ENCODE results near the gene ARPC2. TPM values are rescaled to one million over a fixed set of nuclear protein-coding genes. Genes with fewer than 3 reads are reported as not detected.
A peak's percentile ranks its signal among the peaks of the same experiment; 100 is the strongest.

ARPC2 gene
- total and polyA plus RNA-seq, 2 of the 13 experiments (the other 11 are each of a cell fraction or from before 2014, with no cell fraction given) = 168 to 303 TPM

DNA sequence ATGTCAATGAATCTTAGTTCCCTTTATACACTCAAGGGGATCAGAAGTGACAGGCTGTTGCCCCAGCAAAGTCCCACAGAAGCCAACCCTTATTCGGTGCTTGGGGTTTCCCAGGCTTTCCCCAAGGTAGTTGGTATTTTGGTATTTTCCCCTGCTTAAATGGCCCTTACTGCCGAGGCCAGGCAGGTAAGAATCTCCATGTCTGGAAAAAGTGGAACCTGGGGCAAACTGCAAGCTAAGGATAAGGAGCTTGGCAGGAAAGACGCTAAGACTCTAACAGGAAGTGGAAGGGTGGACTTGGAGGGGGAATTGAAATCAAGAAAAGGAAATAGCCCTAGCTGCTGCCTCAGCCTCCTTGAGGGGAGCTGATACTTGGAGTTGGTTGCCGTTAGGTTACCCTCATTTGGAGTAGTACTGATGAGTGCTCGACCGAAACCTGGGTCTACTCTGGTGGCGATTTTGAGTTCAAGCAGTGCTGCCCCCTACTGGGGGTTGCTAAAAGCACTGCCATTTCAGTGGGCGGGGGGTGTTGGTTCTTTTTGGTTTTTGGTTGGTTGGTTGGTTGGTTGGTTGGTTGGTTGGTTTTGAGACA lies 40.5 kb downstream of the ARPC2 start (continued):
- TF ChIP-seq, protein P1, sequence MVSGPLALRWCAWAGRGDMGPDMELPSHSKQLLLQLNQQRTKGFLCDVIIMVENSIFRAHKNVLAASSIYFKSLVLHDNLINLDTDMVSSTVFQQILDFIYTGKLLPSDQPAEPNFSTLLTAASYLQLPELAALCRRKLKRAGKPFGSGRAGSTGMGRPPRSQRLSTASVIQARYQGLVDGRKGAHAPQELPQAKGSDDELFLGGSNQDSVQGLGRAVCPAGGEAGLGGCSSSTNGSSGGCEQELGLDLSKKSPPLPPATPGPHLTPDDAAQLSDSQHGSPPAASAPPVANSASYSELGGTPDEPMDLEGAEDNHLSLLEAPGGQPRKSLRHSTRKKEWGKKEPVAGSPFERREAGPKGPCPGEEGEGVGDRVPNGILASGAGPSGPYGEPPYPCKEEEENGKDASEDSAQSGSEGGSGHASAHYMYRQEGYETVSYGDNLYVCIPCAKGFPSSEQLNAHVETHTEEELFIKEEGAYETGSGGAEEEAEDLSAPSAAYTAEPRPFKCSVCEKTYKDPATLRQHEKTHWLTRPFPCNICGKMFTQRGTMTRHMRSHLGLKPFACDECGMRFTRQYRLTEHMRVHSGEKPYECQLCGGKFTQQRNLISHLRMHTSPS (CRISPR knock-in tag; IDR thresholded peaks at IDR 0.05; ENCODE audit: low read depth) = no peak
- TF ChIP-seq, protein P2, sequence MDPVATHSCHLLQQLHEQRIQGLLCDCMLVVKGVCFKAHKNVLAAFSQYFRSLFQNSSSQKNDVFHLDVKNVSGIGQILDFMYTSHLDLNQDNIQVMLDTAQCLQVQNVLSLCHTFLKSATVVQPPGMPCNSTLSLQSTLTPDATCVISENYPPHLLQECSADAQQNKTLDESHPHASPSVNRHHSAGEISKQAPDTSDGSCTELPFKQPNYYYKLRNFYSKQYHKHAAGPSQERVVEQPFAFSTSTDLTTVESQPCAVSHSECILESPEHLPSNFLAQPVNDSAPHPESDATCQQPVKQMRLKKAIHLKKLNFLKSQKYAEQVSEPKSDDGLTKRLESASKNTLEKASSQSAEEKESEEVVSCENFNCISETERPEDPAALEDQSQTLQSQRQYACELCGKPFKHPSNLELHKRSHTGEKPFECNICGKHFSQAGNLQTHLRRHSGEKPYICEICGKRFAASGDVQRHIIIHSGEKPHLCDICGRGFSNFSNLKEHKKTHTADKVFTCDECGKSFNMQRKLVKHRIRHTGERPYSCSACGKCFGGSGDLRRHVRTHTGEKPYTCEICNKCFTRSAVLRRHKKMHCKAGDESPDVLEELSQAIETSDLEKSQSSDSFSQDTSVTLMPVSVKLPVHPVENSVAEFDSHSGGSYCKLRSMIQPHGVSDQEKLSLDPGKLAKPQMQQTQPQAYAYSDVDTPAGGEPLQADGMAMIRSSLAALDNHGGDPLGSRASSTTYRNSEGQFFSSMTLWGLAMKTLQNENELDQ (CRISPR knock-in tag; IDR thresholded peaks at IDR 0.05; ENCODE audit: borderline replicate concordance) = no peak
- TF ChIP-seq U2AF2 (IDR thresholded peaks at IDR 0.05; ENCODE audit: low read depth, low read length) = no peak
- peak; percentile 34 for TF ChIP-seq STAG1 (CRISPR knock-in tag; IDR thresholded peaks at IDR 0.05)
- no peak for TF ChIP-seq NFKBIZ (CRISPR knock-in tag; IDR thresholded peaks at IDR 0.05)
- TF ChIP-seq, protein P3, sequence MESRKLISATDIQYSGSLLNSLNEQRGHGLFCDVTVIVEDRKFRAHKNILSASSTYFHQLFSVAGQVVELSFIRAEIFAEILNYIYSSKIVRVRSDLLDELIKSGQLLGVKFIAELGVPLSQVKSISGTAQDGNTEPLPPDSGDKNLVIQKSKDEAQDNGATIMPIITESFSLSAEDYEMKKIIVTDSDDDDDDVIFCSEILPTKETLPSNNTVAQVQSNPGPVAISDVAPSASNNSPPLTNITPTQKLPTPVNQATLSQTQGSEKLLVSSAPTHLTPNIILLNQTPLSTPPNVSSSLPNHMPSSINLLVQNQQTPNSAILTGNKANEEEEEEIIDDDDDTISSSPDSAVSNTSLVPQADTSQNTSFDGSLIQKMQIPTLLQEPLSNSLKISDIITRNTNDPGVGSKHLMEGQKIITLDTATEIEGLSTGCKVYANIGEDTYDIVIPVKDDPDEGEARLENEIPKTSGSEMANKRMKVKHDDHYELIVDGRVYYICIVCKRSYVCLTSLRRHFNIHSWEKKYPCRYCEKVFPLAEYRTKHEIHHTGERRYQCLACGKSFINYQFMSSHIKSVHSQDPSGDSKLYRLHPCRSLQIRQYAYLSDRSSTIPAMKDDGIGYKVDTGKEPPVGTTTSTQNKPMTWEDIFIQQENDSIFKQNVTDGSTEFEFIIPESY (CRISPR knock-in tag; IDR thresholded peaks at IDR 0.05) = 0 out of 2 replicates have a peak, but pooled peaks have one; percentile 26
- TF ChIP-seq SRSF1 (optimal IDR thresholded peaks at IDR 0.05; ENCODE audit: low read depth, low read length) = no peak
- TF ChIP-seq, protein P4, sequence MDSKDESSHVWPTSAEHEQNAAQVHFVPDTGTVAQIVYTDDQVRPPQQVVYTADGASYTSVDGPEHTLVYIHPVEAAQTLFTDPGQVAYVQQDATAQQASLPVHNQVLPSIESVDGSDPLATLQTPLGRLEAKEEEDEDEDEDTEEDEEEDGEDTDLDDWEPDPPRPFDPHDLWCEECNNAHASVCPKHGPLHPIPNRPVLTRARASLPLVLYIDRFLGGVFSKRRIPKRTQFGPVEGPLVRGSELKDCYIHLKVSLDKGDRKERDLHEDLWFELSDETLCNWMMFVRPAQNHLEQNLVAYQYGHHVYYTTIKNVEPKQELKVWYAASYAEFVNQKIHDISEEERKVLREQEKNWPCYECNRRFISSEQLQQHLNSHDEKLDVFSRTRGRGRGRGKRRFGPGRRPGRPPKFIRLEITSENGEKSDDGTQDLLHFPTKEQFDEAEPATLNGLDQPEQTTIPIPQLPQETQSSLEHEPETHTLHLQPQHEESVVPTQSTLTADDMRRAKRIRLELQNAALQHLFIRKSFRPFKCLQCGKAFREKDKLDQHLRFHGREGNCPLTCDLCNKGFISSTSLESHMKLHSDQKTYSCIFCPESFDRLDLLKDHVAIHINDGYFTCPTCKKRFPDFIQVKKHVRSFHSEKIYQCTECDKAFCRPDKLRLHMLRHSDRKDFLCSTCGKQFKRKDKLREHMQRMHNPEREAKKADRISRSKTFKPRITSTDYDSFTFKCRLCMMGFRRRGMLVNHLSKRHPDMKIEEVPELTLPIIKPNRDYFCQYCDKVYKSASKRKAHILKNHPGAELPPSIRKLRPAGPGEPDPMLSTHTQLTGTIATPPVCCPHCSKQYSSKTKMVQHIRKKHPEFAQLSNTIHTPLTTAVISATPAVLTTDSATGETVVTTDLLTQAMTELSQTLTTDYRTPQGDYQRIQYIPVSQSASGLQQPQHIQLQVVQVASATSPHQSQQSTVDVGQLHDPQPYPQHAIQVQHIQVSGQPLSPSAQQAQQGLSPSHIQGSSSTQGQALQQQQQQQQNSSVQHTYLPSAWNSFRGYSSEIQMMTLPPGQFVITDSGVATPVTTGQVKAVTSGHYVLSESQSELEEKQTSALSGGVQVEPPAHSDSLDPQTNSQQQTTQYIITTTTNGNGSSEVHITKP (CRISPR knock-in tag; IDR thresholded peaks at IDR 0.05; ENCODE audit: low read depth) = no peak
- TF ChIP-seq, protein P5, sequence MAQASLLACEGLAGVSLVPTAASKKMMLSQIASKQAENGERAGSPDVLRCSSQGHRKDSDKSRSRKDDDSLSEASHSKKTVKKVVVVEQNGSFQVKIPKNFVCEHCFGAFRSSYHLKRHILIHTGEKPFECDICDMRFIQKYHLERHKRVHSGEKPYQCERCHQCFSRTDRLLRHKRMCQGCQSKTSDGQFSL (CRISPR knock-in tag; IDR thresholded peaks at IDR 0.05) = peak; percentile 69; the same call in 1 of the 2 replicates
- no peak for TF ChIP-seq PHF21A (CRISPR knock-in tag; IDR thresholded peaks at IDR 0.05)
- TF ChIP-seq ATF7-NPFF (CRISPR knock-in tag; IDR thresholded peaks at IDR 0.05; ENCODE audit: low read depth) = 0 out of 2 replicates have a peak, but pooled peaks have one; percentile 25
- TF ChIP-seq, protein P6, sequence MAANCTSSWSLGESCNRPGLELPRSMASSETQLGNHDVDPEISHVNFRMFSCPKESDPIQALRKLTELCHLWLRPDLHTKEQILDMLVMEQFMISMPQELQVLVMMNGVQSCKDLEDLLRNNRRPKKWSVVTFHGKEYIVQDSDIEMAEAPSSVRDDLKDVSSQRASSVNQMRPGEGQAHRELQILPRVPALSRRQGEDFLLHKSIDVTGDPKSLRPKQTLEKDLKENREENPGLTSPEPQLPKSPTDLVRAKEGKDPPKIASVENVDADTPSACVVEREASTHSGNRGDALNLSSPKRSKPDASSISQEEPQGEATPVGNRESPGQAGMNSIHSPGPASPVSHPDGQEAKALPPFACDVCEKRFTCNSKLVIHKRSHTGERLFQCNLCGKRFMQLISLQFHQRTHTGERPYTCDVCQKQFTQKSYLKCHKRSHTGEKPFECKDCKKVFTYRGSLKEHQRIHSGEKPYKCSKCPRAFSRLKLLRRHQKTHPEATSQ (CRISPR knock-in tag; IDR thresholded peaks at IDR 0.05; ENCODE audit: borderline replicate concordance) = no peak
- TF ChIP-seq, protein P7, sequence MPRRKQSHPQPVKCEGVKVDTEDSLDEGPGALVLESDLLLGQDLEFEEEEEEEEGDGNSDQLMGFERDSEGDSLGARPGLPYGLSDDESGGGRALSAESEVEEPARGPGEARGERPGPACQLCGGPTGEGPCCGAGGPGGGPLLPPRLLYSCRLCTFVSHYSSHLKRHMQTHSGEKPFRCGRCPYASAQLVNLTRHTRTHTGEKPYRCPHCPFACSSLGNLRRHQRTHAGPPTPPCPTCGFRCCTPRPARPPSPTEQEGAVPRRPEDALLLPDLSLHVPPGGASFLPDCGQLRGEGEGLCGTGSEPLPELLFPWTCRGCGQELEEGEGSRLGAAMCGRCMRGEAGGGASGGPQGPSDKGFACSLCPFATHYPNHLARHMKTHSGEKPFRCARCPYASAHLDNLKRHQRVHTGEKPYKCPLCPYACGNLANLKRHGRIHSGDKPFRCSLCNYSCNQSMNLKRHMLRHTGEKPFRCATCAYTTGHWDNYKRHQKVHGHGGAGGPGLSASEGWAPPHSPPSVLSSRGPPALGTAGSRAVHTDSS (CRISPR knock-in tag; conservative IDR thresholded peaks at IDR 0.05) = no peak
- TF ChIP-seq SNAI1 (CRISPR knock-in tag; IDR thresholded peaks at IDR 0.05; ENCODE audit: borderline replicate concordance) = no peak
- TF ChIP-seq ZNF296 (CRISPR knock-in tag; conservative IDR thresholded peaks at IDR 0.05) = no peak
